WTC11 (cell line): ENCODE results near the gene ECM2. TPM values are rescaled to one million over a fixed set of nuclear protein-coding genes. Genes with fewer than 3 reads are reported as not detected.

Experiments used
- ATAC-seq: fragments of 200-7000 bp; cut with Tn5 transposase; 2 replicates; pipeline ENCODE4 v1.10.0; 2021; ENCODE audit warnings: mild to moderate bottlenecking, moderate library complexity
- CTCF ChIA-PET: fragments of 300-600 bp; sonication (Branson Sonifier 250); formaldehyde crosslinking; loops from one replicate; lab custom pipeline; 2021; ENCODE audit warnings: antibody characterized with exemption; lab: Charles Lee
- POLR2A ChIA-PET: fragments of 350-600 bp; sonication (Branson Sonifier 250); formaldehyde crosslinking; loops from one replicate; lab custom pipeline; 2021; ENCODE audit warnings: antibody characterized with exemption; lab: Charles Lee
- DNase-seq: peaks from one replicate; pipeline ENCODE4 v3.0.0; 2021; ENCODE audit warnings: low spot score
- H3K27ac Mint-ChIP-seq: 2 replicates; pipeline ENCODE4 v1.8.0; 2021; ENCODE audit warnings: mixed read lengths
- H3K27me3 Mint-ChIP-seq: 2 replicates; pipeline ENCODE4 v1.8.0; 2021; ENCODE audit warnings: low read depth, mild to moderate bottlenecking, moderate library complexity, mixed read lengths
- H3K36me3 Mint-ChIP-seq: 2 replicates; pipeline ENCODE4 v1.8.0; 2021; ENCODE audit warnings: mixed read lengths
- H3K4me1 Mint-ChIP-seq: 2 replicates; pipeline ENCODE4 v1.8.0; 2022; ENCODE audit warnings: mixed read lengths
- H3K4me3 Mint-ChIP-seq: 2 replicates; pipeline ENCODE4 v1.8.0; 2021; ENCODE audit warnings: mild to moderate bottlenecking, moderate library complexity, mixed read lengths
- H3K9me3 Mint-ChIP-seq: 2 replicates; pipeline ENCODE4 v1.8.0; 2021; ENCODE audit warnings: mixed read lengths
- CREB1 ChIP-seq: sonication (generic); formaldehyde crosslinking; IDR thresholded peaks from 2 replicates; pipeline ENCODE4 v1.8.0; 2023; ENCODE audit warnings: mild to moderate bottlenecking, missing genetic modification reagents
- E2F4 ChIP-seq: sonication (generic); formaldehyde crosslinking; IDR thresholded peaks from 2 replicates; pipeline ENCODE4 v1.8.1; 2022; ENCODE audit warnings: low read depth, mild to moderate bottlenecking, moderate library complexity, missing genetic modification reagents, borderline replicate concordance
- EMX1 ChIP-seq: fragments of 250-450 bp; sonication (Bioruptor Pico); IDR thresholded peaks from 2 replicates; pipeline ENCODE4 v1.8.0; 2021; ENCODE audit warnings: mild to moderate bottlenecking
- ESRRA ChIP-seq: sonication (generic); formaldehyde crosslinking; IDR thresholded peaks from 2 replicates; pipeline ENCODE4 v1.8.1; 2022; ENCODE audit warnings: mild to moderate bottlenecking, missing genetic modification reagents, borderline replicate concordance
- GRHL2 ChIP-seq: fragments of 250-450 bp; sonication (Bioruptor Pico); IDR thresholded peaks from 2 replicates; pipeline ENCODE4 v1.8.0; 2022; ENCODE audit warnings: mild to moderate bottlenecking, moderate library complexity; ENCODE audit not compliant: insufficient replicate concordance, severe bottlenecking
- JUN ChIP-seq: sonication (generic); formaldehyde crosslinking; IDR thresholded peaks from 2 replicates; pipeline ENCODE4 v1.8.0; 2023; ENCODE audit warnings: mild to moderate bottlenecking, missing genetic modification reagents
- KAT7 ChIP-seq: sonication (generic); formaldehyde crosslinking; IDR thresholded peaks from 2 replicates; pipeline ENCODE4 v1.8.1; 2023; ENCODE audit warnings: missing genetic modification reagents, mild to moderate bottlenecking, borderline replicate concordance
- MLX ChIP-seq: sonication (generic); formaldehyde crosslinking; IDR thresholded peaks from 2 replicates; pipeline ENCODE4 v1.8.1; 2023; ENCODE audit warnings: mild to moderate bottlenecking, missing genetic modification reagents, moderate library complexity
- NFATC4 ChIP-seq: fragments of 250-450 bp; sonication (Bioruptor Pico); IDR thresholded peaks from 2 replicates; pipeline ENCODE4 v1.9.0; 2021; ENCODE audit warnings: mild to moderate bottlenecking
- NR1H2 ChIP-seq: sonication (generic); formaldehyde crosslinking; IDR thresholded peaks from 2 replicates; pipeline ENCODE4 v1.9.0; 2021; ENCODE audit warnings: mild to moderate bottlenecking, moderate library complexity, missing genetic modification reagents
- SOX15 ChIP-seq: fragments of 250-450 bp; sonication (Bioruptor Pico); IDR thresholded peaks from 2 replicates; pipeline ENCODE4 v1.9.0; 2021; ENCODE audit warnings: mild to moderate bottlenecking
- SP1 ChIP-seq: sonication (generic); formaldehyde crosslinking; conservative IDR thresholded peaks from 2 replicates; pipeline ENCODE4 v1.8.1; 2022; ENCODE audit warnings: missing genetic modification reagents
- ZNF532 ChIP-seq: fragments of 250-450 bp; sonication (Bioruptor Pico); IDR thresholded peaks from 2 replicates; pipeline ENCODE4 v1.9.0; 2021; ENCODE audit warnings: mild to moderate bottlenecking, borderline replicate concordance
- total RNA-seq: library from RNA; stranded (reverse); gene quantifications from 3 replicates; pipeline ENCODE4 v1.2.3, GENCODE V29; 2021
- TF ChIP-seq, protein P1 (sequence below): sonication (generic); formaldehyde crosslinking; IDR thresholded peaks from 2 replicates; pipeline ENCODE4 v1.8.1; 2022; ENCODE audit warnings: low read depth, missing genetic modification reagents, borderline replicate concordance
- TF ChIP-seq, protein P2 (sequence below): sonication (generic); formaldehyde crosslinking; IDR thresholded peaks from 2 replicates; pipeline ENCODE4 v1.8.0; 2023; ENCODE audit warnings: mild to moderate bottlenecking, missing genetic modification reagents
- TF ChIP-seq, protein P3 (sequence below): fragments of 250-450 bp; sonication (Bioruptor Pico); IDR thresholded peaks from 2 replicates; pipeline ENCODE4 v1.9.0; 2021; ENCODE audit warnings: moderate library complexity, mild to moderate bottlenecking, inconsistent platforms, borderline replicate concordance
- TF ChIP-seq, protein P4 (sequence below): sonication (generic); formaldehyde crosslinking; IDR thresholded peaks from 2 replicates; pipeline ENCODE4 v1.8.1; 2022; ENCODE audit warnings: mild to moderate bottlenecking, moderate library complexity, missing genetic modification reagents

ECM2 gene
- total RNA-seq, 1 experiment from 2014 or later = not detected

DNA sequence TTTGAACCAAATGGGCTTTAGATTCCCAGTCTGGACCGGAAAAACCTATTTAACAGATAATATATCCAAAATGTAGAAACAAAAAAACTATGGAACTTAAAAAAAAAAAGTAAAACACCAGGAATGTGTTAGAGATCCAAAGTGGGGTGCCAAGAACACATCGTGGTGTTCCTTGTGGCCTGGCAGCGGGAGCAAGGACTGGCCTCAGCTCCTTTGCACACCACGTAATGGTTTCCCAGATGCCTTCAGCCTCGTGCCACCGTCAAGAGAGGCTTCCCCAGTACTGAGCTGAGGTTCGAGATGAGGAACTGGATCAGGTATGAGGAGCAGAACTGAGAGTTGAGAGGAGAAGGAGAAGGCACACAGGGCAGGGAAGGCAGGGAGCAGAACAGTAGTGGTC, 57.0 kb downstream of the ECM2 start:
- ATAC-seq (no peak), DNase-seq (no peak)
- H3K27ac Mint-ChIP-seq = no peak overlapping the region; the same call in 1 of the 2 replicates
- peaks cover 4% of the 10 kb centered on the region for H3K9me3 Mint-ChIP-seq
- no peak overlapping the region for H3K4me3 Mint-ChIP-seq
- H3K27me3 Mint-ChIP-seq = no peaks in the 10 kb centered on the region
- POLR2A ChIA-PET = no interaction called here
- H3K4me1 Mint-ChIP-seq = peaks cover 17% of the 10 kb centered on the region
- H3K36me3 Mint-ChIP-seq = peaks cover 2% of the 10 kb centered on the region; the same call in 1 of the 2 replicates
- TF ChIP-seq KAT7 (CRISPR knock-in tag) (no peak), E2F4 (CRISPR knock-in tag) (no peak), CREB1 (CRISPR knock-in tag) (no peak), NR1H2 (CRISPR knock-in tag) (no peak), GRHL2 (CRISPR knock-in tag) (no peak), EMX1 (CRISPR knock-in tag) (no peak), NFATC4 (CRISPR knock-in tag) (no peak), MLX (CRISPR knock-in tag) (no peak), ESRRA (CRISPR knock-in tag) (no peak), SP1 (CRISPR knock-in tag) (no peak), SOX15 (CRISPR knock-in tag) (no peak), ZNF532 (CRISPR knock-in tag) (no peak), JUN (CRISPR knock-in tag) (no peak)
- TF ChIP-seq, protein P1, sequence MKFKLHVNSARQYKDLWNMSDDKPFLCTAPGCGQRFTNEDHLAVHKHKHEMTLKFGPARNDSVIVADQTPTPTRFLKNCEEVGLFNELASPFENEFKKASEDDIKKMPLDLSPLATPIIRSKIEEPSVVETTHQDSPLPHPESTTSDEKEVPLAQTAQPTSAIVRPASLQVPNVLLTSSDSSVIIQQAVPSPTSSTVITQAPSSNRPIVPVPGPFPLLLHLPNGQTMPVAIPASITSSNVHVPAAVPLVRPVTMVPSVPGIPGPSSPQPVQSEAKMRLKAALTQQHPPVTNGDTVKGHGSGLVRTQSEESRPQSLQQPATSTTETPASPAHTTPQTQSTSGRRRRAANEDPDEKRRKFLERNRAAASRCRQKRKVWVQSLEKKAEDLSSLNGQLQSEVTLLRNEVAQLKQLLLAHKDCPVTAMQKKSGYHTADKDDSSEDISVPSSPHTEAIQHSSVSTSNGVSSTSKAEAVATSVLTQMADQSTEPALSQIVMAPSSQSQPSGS (CRISPR knock-in tag) = no peak
- TF ChIP-seq, protein P2, sequence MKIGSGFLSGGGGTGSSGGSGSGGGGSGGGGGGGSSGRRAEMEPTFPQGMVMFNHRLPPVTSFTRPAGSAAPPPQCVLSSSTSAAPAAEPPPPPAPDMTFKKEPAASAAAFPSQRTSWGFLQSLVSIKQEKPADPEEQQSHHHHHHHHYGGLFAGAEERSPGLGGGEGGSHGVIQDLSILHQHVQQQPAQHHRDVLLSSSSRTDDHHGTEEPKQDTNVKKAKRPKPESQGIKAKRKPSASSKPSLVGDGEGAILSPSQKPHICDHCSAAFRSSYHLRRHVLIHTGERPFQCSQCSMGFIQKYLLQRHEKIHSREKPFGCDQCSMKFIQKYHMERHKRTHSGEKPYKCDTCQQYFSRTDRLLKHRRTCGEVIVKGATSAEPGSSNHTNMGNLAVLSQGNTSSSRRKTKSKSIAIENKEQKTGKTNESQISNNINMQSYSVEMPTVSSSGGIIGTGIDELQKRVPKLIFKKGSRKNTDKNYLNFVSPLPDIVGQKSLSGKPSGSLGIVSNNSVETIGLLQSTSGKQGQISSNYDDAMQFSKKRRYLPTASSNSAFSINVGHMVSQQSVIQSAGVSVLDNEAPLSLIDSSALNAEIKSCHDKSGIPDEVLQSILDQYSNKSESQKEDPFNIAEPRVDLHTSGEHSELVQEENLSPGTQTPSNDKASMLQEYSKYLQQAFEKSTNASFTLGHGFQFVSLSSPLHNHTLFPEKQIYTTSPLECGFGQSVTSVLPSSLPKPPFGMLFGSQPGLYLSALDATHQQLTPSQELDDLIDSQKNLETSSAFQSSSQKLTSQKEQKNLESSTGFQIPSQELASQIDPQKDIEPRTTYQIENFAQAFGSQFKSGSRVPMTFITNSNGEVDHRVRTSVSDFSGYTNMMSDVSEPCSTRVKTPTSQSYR = no peak
- TF ChIP-seq, protein P3, sequence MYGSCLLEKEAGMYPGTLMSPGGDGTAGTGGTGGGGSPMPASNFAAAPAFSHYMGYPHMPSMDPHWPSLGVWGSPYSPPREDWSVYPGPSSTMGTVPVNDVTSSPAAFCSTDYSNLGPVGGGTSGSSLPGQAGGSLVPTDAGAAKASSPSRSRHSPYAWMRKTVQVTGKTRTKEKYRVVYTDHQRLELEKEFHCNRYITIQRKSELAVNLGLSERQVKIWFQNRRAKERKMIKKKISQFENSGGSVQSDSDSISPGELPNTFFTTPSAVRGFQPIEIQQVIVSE (CRISPR knock-in tag) = no peak
- TF ChIP-seq, protein P4, sequence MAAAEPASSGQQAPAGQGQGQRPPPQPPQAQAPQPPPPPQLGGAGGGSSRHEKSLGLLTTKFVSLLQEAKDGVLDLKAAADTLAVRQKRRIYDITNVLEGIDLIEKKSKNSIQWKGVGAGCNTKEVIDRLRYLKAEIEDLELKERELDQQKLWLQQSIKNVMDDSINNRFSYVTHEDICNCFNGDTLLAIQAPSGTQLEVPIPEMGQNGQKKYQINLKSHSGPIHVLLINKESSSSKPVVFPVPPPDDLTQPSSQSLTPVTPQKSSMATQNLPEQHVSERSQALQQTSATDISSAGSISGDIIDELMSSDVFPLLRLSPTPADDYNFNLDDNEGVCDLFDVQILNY = no peak
- TF ChIP-seq, all 79 proteins: peak for 0
- CTCF ChIA-PET = no interaction called here
